Stimulated activated CD8-positive, alpha-beta memory T cell treated with anti-CD3 and anti-CD28 coated beads, Interleukin-12 subunit alpha, Interleukin-12 subunit beta, amount 100 ng/mL, for 4 hours (primary cell): Measurements from ENCODE around the gene BBS10.
"Not testable (repeated sequence)": the region's sequence is repeated elsewhere in the genome, so short reads cannot be mapped to it uniquely, and the experiment has no call there.

ENCODE experiments used
- DNase-seq: peaks from one replicate; pipeline ENCODE4 v3.0.0-alpha.2; 2020; ENCODE audit warnings: low read depth

The BBS10 gene

GRCh38 chr12:76329606-76330005 lies 18.6 kb downstream of the BBS10 start:
- no peak for DNase-seq

- DNase-seq, result no peak
Measured at GRCh38 chr12:76329159-76329558, 19.1 kb downstream of the BBS10 start.

- not testable (repeated sequence) for DNase-seq
Measured at GRCh38 chr12:76319595-76320319, 28.5 kb downstream of the BBS10 start.

- DNase-seq, result no peak
Measured at GRCh38 chr12:76318773-76319594, 29.2 kb downstream of the BBS10 start.

- DNase-seq, result no peak
Measured at GRCh38 chr12:76317976-76318375, 30.2 kb downstream of the BBS10 start.

- no peak for DNase-seq
Measured at GRCh38 chr12:76316468-76316867, 31.7 kb downstream of the BBS10 start.

GRCh38 chr12:76313299-76313698 lies 34.9 kb downstream of the BBS10 start:
- DNase-seq, result no peak

GRCh38 chr12:76312315-76312714 lies 35.9 kb downstream of the BBS10 start:
- DNase-seq, result no peak

GRCh38 chr12:76311796-76312195 lies 36.4 kb downstream of the BBS10 start:
- DNase-seq, result no peak

- no peak for DNase-seq
Measured at GRCh38 chr12:76310110-76310509, 38.1 kb downstream of the BBS10 start.

GRCh38 chr12:76308866-76309265 lies 39.3 kb downstream of the BBS10 start:
- no peak for DNase-seq

GRCh38 chr12:76307083-76307482 lies 41.1 kb downstream of the BBS10 start:
- DNase-seq, result no peak

- no peak for DNase-seq
Measured at GRCh38 chr12:76303989-76304460, 44.2 kb downstream of the BBS10 start.

- DNase-seq, result no peak
Measured at GRCh38 chr12:76303365-76303764, 44.9 kb downstream of the BBS10 start.

GRCh38 chr12:76300297-76300665 lies 47.9 kb downstream of the BBS10 start:
- DNase-seq, result no peak

GRCh38 chr12:76299536-76300296 lies 48.5 kb downstream of the BBS10 start:
- no peak for DNase-seq
